Thymus (tissue), 11 donors: ENCODE data around the gene TNK1. TPM values are rescaled to one million over a fixed set of nuclear protein-coding genes. Genes with fewer than 3 reads are reported as not detected.

Source experiments
- DNase-seq, 9 donors: peaks; one replicate each; pipeline ENCODE4 v3.0.0-alpha.2; 2013; ENCODE audit warnings: low spot score in 9 of 9, low read depth in 6 of 9, missing footprints in 1 of 9
- H3K27ac ChIP-seq, 2 donors: one replicate each; pipeline ENCODE4 v1.5.1; 2013; ENCODE audit warnings: control low read depth in 1 of 2, low read depth in 1 of 2, low read length in 1 of 2, mild to moderate bottlenecking in 1 of 2, moderate library complexity in 1 of 2
- H3K27me3 ChIP-seq, 2 donors: one replicate each; pipeline ENCODE4 v1.5.1; 2013; ENCODE audit warnings: low read length in 1 of 2; ENCODE audit not compliant: control insufficient read depth in 2 of 2, insufficient read depth in 1 of 2
- H3K36me3 ChIP-seq, 2 donors: one replicate each; pipeline ENCODE4 v1.5.1; 2013; ENCODE audit warnings: low read length in 1 of 2, mild to moderate bottlenecking in 1 of 2, moderate library complexity in 1 of 2; ENCODE audit not compliant: control insufficient read depth in 2 of 2, insufficient read depth in 2 of 2
- H3K4me1 ChIP-seq, 2 donors: one replicate each; pipeline ENCODE4 v1.5.1; 2013; ENCODE audit warnings: low read length in 2 of 2; ENCODE audit not compliant: control insufficient read depth in 2 of 2, insufficient read depth in 2 of 2
- H3K4me3 ChIP-seq, 2 donors: one replicate each; pipeline ENCODE4 v1.5.1; 2013; ENCODE audit warnings: low read length in 2 of 2, control low read depth in 1 of 2, mild to moderate bottlenecking in 1 of 2
- H3K9me3 ChIP-seq, 2 donors: one replicate each; pipeline ENCODE4 v1.5.1; 2013; ENCODE audit warnings: low read length in 1 of 2, mild to moderate bottlenecking in 1 of 2; ENCODE audit not compliant: control insufficient read depth in 2 of 2, insufficient read depth in 1 of 2
- WGBS: extraction: QIAGEN DNeasy Blood & Tissue Kit; methylation state at CpG from one replicate; pipeline ENCODE4 v1.1.7; 2013; 5-methylcytosine and 5-hydroxymethylcytosine counted together
- polyA plus RNA-seq: library from polyadenylated mRNA; stranded (reverse); fragments of 200-250 nt; gene quantifications from one replicate; pipeline ENCODE4 v1.2.3, GENCODE V29; 2013
- total RNA-seq: library from RNA; stranded (reverse); fragments of 120-200 nt; gene quantifications from one replicate; pipeline ENCODE4 v1.2.4, GENCODE V29; 2013
- donor health status: healthy.

TNK1 gene
- total and polyA plus RNA-seq, 2 donors = 1.8 to 7.2 TPM

DNA sequence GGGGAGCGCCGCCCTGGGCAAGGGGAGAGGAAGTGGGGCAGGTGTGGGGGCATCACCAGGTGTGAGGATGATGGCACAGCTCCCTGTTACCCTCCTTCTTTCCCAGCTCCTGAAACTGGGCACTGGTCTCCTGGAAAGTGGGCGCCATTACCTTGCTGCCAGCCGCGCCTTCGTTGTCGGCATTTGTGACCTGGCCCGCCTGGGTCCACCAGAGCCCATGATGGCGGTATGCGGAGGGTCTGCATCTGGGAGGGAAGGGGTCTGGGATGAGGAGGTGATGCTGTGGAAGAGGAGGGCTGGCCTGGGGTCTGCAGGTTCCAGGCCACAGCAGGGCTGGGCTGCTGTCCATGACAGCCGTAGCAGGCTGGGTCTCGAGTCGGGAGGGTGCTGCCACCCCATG is 39.0 kb upstream of the TNK1 start:
- H3K27ac ChIP-seq = no peak overlapping the region
- H3K9me3 ChIP-seq = no peaks in the 10 kb centered on the region
- no peak overlapping the region for H3K4me3 ChIP-seq
- DNase-seq = no peak
- WGBS = 97% methylated on average over 13 of the region's 13 CpGs
- H3K27me3 ChIP-seq = no peaks in the 10 kb centered on the region
- peaks cover 0 to 20% of the 10 kb centered on the region in 2 donors for H3K4me1 ChIP-seq
- peaks cover 67 to 82% of the 10 kb centered on the region in 2 donors for H3K36me3 ChIP-seq

DNA sequence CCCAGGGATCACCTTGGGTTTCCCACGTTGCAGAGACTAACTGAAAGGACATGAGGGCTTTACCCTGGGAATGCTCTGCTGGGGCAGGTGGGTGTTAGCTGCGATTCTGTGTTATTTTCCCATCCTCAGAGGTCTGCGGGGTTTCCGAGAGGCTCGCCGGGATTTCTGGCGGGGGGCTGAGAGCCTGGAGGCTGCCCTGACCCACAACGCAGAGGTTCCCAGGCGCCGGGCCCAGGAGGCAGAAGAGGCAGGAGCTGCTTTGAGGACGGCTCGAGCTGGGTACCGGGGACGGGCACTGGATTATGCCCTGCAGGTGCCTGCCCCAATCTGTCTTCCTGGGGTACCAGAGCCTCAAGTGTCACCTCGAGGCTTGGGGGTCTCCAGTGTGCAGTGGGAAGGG is 37.6 kb upstream of the TNK1 start:
- WGBS = 94% methylated on average over 15 of the region's 15 CpGs
- Histone ChIP-seq H3K4me3 (no peak overlapping the region), H3K36me3 (peaks cover 76 to 96% of the 10 kb centered on the region in 2 donors), H3K4me1 (peaks cover 0 to 9% of the 10 kb centered on the region in 2 donors), H3K27ac (no peak overlapping the region), H3K9me3 (no peaks in the 10 kb centered on the region), H3K27me3 (no peaks in the 10 kb centered on the region)
- no peak for DNase-seq

DNA sequence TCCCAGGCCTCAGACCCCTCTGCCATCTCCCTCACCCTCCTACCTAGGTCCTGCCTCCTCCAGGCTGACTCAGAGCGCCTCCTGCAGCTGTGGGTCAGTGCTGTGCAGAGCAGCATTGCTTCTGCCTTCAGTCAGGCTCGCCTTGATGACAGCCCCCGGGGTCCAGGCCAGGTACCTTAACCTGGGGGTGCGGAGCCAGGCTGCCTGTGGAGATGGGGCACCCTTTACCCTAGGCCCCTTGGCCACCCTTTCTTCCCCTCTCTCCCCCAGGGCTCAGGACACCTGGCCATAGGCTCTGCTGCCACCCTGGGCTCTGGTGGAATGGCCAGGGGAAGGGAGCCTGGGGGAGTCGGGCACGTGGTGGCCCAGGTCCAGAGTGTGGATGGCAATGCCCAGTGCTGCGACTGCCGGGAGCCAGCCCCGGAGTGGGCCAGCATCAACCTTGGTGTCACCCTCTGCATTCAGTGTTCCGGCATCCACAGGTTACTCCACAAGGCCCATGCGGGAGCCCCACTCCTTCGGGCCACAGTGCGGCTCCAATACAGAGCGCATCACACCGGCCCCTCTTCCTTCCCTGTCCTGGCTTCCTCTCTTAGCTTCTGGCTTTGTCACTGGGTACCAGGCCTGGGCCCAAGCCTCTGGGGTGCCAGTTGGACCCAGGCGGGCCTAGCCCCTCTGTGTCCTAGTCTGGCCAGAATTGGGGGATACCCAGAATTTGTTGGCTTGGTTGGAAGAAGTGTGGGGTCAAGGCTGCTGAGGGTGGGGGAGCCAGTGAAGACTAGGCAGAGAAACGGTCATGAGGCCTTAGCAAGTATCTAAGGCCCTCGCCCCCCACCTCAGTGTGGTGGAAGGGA is 33.9 kb upstream of the TNK1 start:
- WGBS = 97% methylated on average over 18 of the region's 18 CpGs
- Histone ChIP-seq H3K27ac (no peak overlapping the region), H3K4me3 (no peak overlapping the region), H3K4me1 (peaks cover 6 to 14% of the 10 kb centered on the region in 2 donors), H3K27me3 (no peaks in the 10 kb centered on the region), H3K36me3 (peaks cover 70 to 84% of the 10 kb centered on the region in 2 donors), H3K9me3 (no peaks in the 10 kb centered on the region)
- DNase-seq = no peak

DNA sequence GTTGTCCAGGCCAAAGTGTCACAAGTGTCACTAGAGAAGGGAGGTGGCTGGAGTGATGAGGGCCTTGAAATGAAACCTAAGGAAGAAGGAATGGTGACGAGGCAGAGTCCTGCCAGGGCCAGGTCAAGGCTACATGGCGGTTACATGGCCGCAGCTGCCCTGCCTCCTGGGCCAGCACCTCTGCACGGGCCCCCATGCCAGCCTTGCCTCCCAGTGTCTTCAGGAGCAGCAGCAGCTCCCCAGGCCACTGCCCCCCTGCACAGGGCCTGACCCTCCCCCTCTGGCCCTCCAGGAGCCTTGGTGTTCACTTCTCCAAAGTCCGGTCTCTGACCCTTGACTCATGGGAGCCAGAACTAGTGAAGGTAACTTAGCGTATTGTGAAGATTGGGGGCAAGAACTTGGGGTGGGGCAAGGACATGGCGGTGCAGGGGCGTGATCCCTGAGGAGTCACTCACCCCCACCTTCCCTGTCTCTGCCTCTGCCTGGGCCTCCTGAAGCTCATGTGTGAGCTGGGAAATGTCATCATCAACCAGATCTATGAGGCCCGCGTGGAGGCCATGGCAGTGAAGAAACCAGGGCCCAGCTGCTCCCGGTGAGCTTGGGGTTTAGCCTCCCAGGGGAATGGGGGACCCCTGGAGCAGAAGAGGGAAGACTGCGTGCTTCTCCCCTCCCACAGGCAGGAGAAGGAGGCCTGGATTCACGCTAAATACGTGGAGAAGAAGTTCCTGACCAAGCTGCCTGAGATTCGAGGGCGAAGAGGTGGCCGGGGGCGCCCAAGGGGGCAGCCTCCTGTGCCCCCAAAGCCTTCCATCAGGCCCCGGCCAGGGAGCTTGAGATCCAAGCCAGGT is 33.0 kb upstream of the TNK1 start:
- no peak for DNase-seq

DNA sequence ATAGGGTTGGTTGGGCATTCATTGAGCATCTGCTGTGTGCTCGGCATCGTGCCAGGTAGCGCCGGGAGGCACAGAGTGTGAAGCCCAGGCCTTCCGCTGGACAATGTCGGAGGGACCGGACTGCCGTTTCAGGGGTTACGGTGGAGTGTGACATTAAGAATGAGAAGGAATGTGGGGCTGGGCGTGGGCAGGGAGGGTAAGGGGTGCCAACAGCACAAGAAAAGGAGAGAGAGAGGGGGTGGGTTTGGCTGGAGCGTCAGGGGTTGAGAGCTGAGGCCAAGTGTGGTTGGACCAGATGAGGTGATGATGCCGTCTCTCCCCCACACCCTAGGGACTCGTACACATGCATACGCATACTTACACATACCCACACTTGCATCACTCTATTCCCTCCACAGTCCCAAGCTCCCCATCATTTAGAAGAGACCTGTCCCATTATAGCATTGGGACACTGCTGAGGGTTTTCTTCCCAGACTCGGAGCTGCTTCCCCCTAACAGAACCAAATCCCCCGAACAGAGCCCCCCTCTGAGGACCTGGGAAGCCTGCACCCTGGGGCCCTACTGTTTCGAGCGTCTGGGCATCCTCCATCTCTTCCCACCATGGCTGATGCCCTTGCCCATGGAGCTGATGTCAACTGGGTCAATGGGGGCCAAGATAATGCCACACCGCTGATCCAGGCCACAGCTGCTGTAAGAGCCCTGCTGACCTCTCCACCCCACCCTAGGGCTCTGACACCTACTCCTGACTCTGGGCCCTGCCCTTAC is 32.2 kb upstream of the TNK1 start:
- WGBS = 91% methylated on average over 19 of the region's 19 CpGs
- Histone ChIP-seq H3K4me1 (peaks cover 11 to 21% of the 10 kb centered on the region in 2 donors), H3K9me3 (no peaks in the 10 kb centered on the region), H3K36me3 (peaks cover 56 to 73% of the 10 kb centered on the region in 2 donors), H3K4me3 (no peak overlapping the region), H3K27ac (no peak overlapping the region), H3K27me3 (no peaks in the 10 kb centered on the region)
- DNase-seq = no peak

More for the DNA sequence above, 33.0 kb upstream of the TNK1 start:
- Histone ChIP-seq H3K9me3 (no peaks in the 10 kb centered on the region), H3K4me1 (peaks cover 11 to 23% of the 10 kb centered on the region in 2 donors), H3K27me3 (no peaks in the 10 kb centered on the region), H3K36me3 (peaks cover 64 to 81% of the 10 kb centered on the region in 2 donors), H3K4me3 (no peak overlapping the region), H3K27ac (no peak overlapping the region)
- 91% methylated on average over 19 of the region's 19 CpGs for WGBS

DNA sequence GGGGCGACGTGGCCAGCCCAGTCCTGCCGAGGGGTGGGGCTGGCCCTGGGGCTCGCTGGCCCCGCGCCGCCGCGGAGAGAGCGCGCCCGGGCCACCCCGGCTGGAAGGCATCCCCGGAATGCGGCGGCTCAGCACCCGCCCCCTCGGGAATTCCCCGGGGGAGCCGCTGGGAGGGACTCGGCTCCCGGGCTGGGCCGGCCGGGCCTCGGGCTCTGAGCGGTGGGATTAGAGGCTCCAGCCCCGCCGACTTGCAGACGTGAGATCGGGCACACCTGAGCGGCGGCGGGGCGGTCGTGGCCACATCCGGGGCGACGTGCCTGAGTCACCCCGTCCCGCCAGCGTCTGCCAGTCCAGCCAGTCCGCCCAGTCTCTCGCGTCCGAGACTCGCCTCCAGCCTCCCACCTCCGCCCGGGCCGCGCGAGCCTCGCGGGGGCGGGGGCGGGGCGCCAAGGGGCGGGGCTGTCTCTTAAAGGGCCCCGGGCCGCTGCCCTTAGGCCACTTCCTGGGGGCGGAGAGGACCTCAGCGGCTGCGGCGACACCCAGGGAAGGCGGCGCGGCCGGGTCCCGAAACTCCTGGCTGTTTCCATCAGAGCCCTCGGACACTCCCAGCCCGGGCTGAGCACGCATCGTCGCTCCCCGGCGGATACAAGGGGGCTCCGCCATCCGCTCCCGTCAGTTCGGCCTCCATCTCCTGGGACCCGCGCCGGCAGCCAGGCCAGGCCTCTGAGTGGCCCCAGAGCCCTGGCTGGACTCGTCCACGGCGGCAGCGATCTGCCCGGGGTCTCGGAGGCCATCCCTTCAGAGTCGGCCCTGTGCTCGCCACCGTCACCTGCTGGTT is 29.0 kb upstream of the TNK1 start, which contains the start of gene KCTD11:
Gene KCTD11 (plus strand): TSS at position 498 of the 838 bp plus-strand sequence.
- 10% methylated on average over 91 of the region's 91 CpGs for WGBS
- H3K36me3 ChIP-seq = peaks cover 33 to 41% of the 10 kb centered on the region in 2 donors
- peak within 1 kb of the TSS; percentile 46 to 62 for H3K4me3 ChIP-seq
- H3K4me1 ChIP-seq = peaks cover 11 to 30% of the 10 kb centered on the region in 2 donors
- DNase-seq = peak in 1 of 9 donors; percentile 72
- peaks cover 0 to 9% of the 10 kb centered on the region in 2 donors for H3K27me3 ChIP-seq
- peak within 1 kb of the TSS; percentile 63 to 83 for H3K27ac ChIP-seq
- H3K9me3 ChIP-seq = no peaks in the 10 kb centered on the region

DNA sequence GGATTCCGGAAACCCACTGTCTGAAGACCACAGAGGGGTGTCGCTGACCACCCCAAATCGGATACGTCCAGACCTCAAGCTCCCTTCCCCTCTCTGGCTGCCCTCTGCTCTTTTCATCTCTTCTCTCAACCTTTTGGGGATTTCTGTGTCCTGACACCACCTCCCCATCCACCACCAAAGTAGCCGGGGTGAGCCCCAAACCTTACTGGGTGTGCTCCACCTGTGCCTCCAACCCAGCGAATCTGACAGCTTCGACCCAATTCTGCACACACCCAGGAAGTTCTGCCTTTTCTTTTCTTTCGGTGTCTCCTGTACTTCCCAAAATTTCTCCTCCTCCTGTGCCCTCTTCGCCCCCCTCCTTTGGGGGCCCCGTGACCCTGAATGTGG is 28.4 kb upstream of the TNK1 start:
- H3K4me1 ChIP-seq = peaks cover 11 to 30% of the 10 kb centered on the region in 2 donors
- H3K27ac ChIP-seq = peak overlapping the region in 1 of 2 donors; percentile 83
- H3K9me3 ChIP-seq = no peaks in the 10 kb centered on the region
- peaks cover 27 to 35% of the 10 kb centered on the region in 2 donors for H3K36me3 ChIP-seq
- peaks cover 0 to 11% of the 10 kb centered on the region in 2 donors for H3K27me3 ChIP-seq
- peak overlapping the region; percentile 46 to 62 for H3K4me3 ChIP-seq
- WGBS = 57% methylated on average over 10 of the region's 10 CpGs
- DNase-seq = no peak
